SU-DHL-6 (cell line): ENCODE results near the gene PTPRE.

Source experiments
- H2AFZ ChIP-seq: fragments of 200-600 bp; sonication (generic); 2 replicates; pipeline ENCODE4 v1.6.1; 2014; ENCODE audit warnings: low read depth, mild to moderate bottlenecking, moderate library complexity, mixed read lengths, antibody characterized with exemption, low read length; ENCODE audit not compliant: severe bottlenecking
- H3F3A ChIP-seq: fragments of 200-600 bp; shearing (Covaris generic); 2 replicates; pipeline ENCODE4 v1.6.0; 2016; ENCODE audit warnings: antibody characterized with exemption, mild to moderate bottlenecking; ENCODE audit not compliant: insufficient read depth
- H3K27ac ChIP-seq: fragments of 200-600 bp; sonication (generic); 2 replicates; pipeline ENCODE4 v1.5.1; 2016; ENCODE audit warnings: low read depth, mild to moderate bottlenecking, low read length, moderate library complexity, mixed read lengths
- H3K27me3 ChIP-seq: fragments of 200-600 bp; sonication (generic), shearing (Covaris generic); 2 replicates; pipeline ENCODE4 v1.6.0; 2014; ENCODE audit warnings: mild to moderate bottlenecking, low read length
- H3K36me3 ChIP-seq: fragments of 200-600 bp; sonication (generic); 2 replicates; pipeline ENCODE4 v1.6.1; 2014; ENCODE audit warnings: mild to moderate bottlenecking, low read length, mixed read lengths
- H3K4me2 ChIP-seq: fragments of 300-600, 200-600 bp; shearing (Covaris generic), sonication (generic); 2 replicates; pipeline ENCODE4 v1.6.0; 2014; ENCODE audit warnings: low read length, low read depth, mild to moderate bottlenecking; ENCODE audit not compliant: poor library complexity, severe bottlenecking
- H3K4me3 ChIP-seq: fragments of 200-600 bp; sonication (generic); 2 replicates; pipeline ENCODE4 v1.5.1; 2014; ENCODE audit warnings: antibody characterized with exemption, low read length, mild to moderate bottlenecking, mixed read lengths; ENCODE audit not compliant: insufficient read depth, poor library complexity, severe bottlenecking
- H3K79me2 ChIP-seq: fragments of 200-600 bp; sonication (generic); 2 replicates; pipeline ENCODE4 v1.6.1; 2014; ENCODE audit warnings: mild to moderate bottlenecking, low read length, moderate library complexity; ENCODE audit not compliant: insufficient read depth
- H3K9ac ChIP-seq: fragments of 200-600 bp; sonication (generic); 2 replicates; pipeline ENCODE4 v1.7.0; 2014; ENCODE audit warnings: mild to moderate bottlenecking, low read length
- H3K9me2 ChIP-seq: fragments of 200-600 bp; sonication (generic); replicated peaks from 2 replicates; pipeline ENCODE4 v1.6.1; 2014; ENCODE audit warnings: low read length; ENCODE audit not compliant: insufficient read depth
- H3K9me3 ChIP-seq: fragments of 200-600 bp; sonication (generic); 2 replicates; pipeline ENCODE4 v1.6.1; 2014; ENCODE audit warnings: low read length, mixed read lengths; ENCODE audit not compliant: insufficient read depth
- H4K20me1 ChIP-seq: fragments of 200-600 bp; sonication (generic); 2 replicates; pipeline ENCODE4 v1.6.1; 2014; ENCODE audit warnings: low read depth, mild to moderate bottlenecking, antibody characterized with exemption, low read length, moderate library complexity, mixed read lengths
- EZH2phosphoT487 ChIP-seq: fragments of 200-600 bp; sonication (generic), shearing (Covaris generic); conservative IDR thresholded peaks from 2 replicates; pipeline ENCODE4 v1.6.1; 2018; ENCODE audit warnings: mild to moderate bottlenecking, antibody characterized with exemption, low read length, moderate library complexity, mixed read lengths
- TF ChIP-seq, protein P1 (sequence below): fragments of 200-600 bp; sonication (generic); IDR thresholded peaks from one replicate; pipeline ENCODE4 v1.5.1; 2017; ENCODE audit warnings: antibody characterized with exemption, mild to moderate bottlenecking, low read length, moderate library complexity; ENCODE audit not compliant: insufficient read depth, poor library complexity, severe bottlenecking

PTPRE gene

GRCh38 chr10:127921753-127922145 is 14.8 kb downstream of the PTPRE start:
- Histone ChIP-seq H3F3A (no peaks in the 10 kb centered on the region), H3K79me2 (no peaks in the 10 kb centered on the region), H3K27ac (no peak overlapping the region), H4K20me1 (no peaks in the 10 kb centered on the region), H3K9me3 (no peaks in the 10 kb centered on the region), H3K27me3 (no peaks in the 10 kb centered on the region), H3K4me2 (no peak overlapping the region), H3K9ac (no peak overlapping the region), H3K36me3 (no peaks in the 10 kb centered on the region), H3K4me3 (no peak overlapping the region), H3K9me2 (no peaks in the 10 kb centered on the region), H2AFZ (no peak overlapping the region)
- TF ChIP-seq, protein P1, sequence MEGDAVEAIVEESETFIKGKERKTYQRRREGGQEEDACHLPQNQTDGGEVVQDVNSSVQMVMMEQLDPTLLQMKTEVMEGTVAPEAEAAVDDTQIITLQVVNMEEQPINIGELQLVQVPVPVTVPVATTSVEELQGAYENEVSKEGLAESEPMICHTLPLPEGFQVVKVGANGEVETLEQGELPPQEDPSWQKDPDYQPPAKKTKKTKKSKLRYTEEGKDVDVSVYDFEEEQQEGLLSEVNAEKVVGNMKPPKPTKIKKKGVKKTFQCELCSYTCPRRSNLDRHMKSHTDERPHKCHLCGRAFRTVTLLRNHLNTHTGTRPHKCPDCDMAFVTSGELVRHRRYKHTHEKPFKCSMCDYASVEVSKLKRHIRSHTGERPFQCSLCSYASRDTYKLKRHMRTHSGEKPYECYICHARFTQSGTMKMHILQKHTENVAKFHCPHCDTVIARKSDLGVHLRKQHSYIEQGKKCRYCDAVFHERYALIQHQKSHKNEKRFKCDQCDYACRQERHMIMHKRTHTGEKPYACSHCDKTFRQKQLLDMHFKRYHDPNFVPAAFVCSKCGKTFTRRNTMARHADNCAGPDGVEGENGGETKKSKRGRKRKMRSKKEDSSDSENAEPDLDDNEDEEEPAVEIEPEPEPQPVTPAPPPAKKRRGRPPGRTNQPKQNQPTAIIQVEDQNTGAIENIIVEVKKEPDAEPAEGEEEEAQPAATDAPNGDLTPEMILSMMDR = no peak
- TF ChIP-seq EZH2phosphoT487 = no peak

- H3F3A ChIP-seq = no peaks in the 10 kb centered on the region
- no peak overlapping the region for H3K4me3 ChIP-seq
- no peaks in the 10 kb centered on the region for H3K9me2 ChIP-seq
- H3K27me3 ChIP-seq = no peaks in the 10 kb centered on the region
- no peaks in the 10 kb centered on the region for H3K79me2 ChIP-seq
- no peaks in the 10 kb centered on the region for H4K20me1 ChIP-seq
- H3K9ac ChIP-seq = no peak overlapping the region
- no peak overlapping the region for H3K4me2 ChIP-seq
- no peak overlapping the region for H2AFZ ChIP-seq
- TF ChIP-seq, protein P1 = no peak
- TF ChIP-seq EZH2phosphoT487 = no peak
- H3K36me3 ChIP-seq = no peaks in the 10 kb centered on the region
- H3K9me3 ChIP-seq = no peaks in the 10 kb centered on the region
- H3K27ac ChIP-seq = no peak overlapping the region
These were observed 15.3 kb downstream of the PTPRE start for GRCh38 chr10:127922206-127922605.

DNA sequence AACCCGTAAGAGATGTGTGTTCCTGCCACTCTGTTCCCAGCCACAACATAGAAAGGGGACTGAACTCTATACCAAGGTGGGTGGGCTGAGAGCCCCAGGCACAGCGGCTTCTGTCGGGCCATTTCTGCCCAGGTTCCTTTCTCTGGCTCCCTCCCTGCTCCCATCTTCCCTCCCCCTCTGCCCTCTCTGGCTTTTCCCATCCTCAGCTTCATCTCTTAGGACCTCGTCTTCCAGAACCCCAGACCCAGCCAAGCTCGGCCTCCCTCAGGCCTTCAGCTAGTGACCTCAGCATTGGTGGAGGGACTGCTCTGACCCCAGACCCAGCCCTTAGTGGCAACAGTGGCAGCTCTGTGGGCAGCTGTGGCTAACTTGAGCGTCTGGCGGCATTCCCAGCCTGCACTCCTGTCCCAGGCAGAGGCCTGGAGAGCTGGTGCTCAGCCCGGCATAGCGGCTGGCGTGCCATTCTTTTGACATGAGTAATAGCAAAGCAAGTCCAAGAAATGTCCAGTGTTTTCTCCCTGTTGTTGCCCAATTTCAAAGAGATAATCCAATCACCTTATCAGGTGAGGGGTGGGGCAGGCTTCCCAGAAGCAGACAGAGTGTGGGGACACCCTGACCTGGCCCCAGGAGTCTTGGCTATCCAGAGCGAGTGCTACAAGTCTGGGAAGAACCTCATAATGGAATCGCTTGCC is 15.9 kb downstream of the PTPRE start:
- Histone ChIP-seq H3K9me3 (no peaks in the 10 kb centered on the region), H3K36me3 (no peaks in the 10 kb centered on the region), H4K20me1 (no peaks in the 10 kb centered on the region), H3K4me3 (no peak overlapping the region), H2AFZ (no peak overlapping the region), H3K79me2 (no peaks in the 10 kb centered on the region), H3K27ac (no peak overlapping the region), H3K9ac (no peak overlapping the region), H3K9me2 (no peaks in the 10 kb centered on the region), H3F3A (no peaks in the 10 kb centered on the region), H3K4me2 (no peak overlapping the region), H3K27me3 (no peaks in the 10 kb centered on the region)
- no peak for TF ChIP-seq EZH2phosphoT487
- TF ChIP-seq, protein P1 = no peak
